Measurements from ENCODE around the gene RNF115.

DNA sequence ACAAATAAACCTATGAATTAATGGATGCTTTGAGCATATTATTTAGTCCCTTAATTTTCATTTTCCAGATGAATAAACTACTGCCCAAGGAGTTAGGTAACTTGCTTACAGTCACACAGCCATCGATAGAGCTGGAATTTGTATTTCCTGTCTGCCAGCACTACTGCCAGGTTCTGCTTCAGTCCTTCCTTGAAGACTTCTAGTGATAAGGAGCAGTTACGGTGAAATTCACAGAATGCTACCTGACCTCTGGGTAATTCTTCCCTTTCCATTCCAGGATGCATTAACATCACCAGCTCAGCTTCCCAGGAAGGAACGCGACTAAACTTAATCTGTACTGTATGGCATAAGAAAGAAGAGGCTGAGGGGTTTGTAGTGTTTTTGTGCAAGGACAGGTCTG lies 93.4 kb downstream of the RNF115 start:
- TF ChIP-seq CTCF (IDR thresholded peaks at IDR 0.05; ENCODE audit: low read depth, low read length, poor library complexity, severe bottlenecking) = no peak
- no peak for TF ChIP-seq EZH2phosphoT487 (IDR thresholded peaks at IDR 0.05; ENCODE audit: borderline replicate concordance, low read length)

Data from DOHH2 (cell line).